GM18909 (cell line): ENCODE results near the gene MYO19.

ENCODE experiments used
- ATAC-seq: cut with Tn5 transposase; IDR thresholded peaks from one replicate; pipeline ENCODE4 v1.9.1; 2021; ENCODE audit warnings: mild to moderate bottlenecking; ENCODE audit not compliant: unreplicated experiment, poor library complexity

MYO19 gene, protein sequence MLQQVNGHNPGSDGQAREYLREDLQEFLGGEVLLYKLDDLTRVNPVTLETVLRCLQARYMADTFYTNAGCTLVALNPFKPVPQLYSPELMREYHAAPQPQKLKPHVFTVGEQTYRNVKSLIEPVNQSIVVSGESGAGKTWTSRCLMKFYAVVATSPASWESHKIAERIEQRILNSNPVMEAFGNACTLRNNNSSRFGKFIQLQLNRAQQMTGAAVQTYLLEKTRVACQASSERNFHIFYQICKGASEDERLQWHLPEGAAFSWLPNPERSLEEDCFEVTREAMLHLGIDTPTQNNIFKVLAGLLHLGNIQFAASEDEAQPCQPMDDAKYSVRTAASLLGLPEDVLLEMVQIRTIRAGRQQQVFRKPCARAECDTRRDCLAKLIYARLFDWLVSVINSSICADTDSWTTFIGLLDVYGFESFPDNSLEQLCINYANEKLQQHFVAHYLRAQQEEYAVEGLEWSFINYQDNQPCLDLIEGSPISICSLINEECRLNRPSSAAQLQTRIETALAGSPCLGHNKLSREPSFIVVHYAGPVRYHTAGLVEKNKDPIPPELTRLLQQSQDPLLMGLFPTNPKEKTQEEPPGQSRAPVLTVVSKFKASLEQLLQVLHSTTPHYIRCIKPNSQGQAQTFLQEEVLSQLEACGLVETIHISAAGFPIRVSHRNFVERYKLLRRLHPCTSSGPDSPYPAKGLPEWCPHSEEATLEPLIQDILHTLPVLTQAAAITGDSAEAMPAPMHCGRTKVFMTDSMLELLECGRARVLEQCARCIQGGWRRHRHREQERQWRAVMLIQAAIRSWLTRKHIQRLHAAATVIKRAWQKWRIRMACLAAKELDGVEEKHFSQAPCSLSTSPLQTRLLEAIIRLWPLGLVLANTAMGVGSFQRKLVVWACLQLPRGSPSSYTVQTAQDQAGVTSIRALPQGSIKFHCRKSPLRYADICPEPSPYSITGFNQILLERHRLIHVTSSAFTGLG

DNA sequence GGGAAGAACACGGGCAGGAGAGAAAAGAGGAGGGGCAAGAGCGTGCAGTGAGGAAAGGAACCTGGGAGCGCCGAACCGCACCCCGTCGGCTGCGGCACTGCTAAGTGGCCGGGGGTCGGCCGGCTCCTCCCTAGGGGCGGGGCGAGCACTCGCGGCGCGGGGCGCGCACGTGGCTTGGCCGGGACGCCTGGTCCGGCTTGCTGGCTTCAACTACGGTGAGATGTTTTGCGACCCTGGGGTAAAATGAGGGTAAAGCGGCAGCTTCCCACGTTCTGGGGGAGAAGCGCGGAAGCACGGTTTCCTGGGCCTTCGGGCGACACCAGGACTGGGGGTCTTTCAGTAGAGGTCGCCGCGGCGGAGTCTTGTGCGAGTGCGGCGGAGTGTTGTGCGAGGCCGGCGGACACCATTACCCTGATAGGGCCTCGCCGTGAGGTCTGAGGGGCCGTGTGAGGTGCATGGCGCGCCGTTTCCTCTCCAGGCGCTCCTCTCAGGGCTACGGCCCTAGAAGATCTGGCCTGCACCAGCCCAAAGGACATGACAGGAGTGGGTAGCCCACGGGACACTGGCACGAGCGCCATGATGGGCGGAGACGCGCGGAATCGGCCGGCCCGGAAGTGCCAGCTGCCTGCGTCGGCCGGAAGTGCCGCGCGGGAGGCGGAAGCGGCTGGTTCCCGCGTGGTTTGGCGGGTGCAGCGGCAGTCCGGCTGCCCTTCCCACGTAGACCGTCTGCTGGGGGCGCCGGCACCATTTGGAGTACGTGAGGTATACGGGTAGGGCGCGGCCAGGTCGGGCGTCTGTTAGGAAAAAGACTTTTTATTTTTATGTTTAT is at the start of gene MYO19, which contains the start of gene PIGW:
Gene MYO19, minus strand, starts transcription at position 29 of the 829 bp plus-strand sequence. CDS start 2,330 bp downstream, outside the sequence.
Gene PIGW, plus strand, starts transcription at position 148 of the 829 bp plus-strand sequence. CDS start 2,115 bp downstream, outside the sequence.
- ATAC-seq, result peak; percentile 73

DNA sequence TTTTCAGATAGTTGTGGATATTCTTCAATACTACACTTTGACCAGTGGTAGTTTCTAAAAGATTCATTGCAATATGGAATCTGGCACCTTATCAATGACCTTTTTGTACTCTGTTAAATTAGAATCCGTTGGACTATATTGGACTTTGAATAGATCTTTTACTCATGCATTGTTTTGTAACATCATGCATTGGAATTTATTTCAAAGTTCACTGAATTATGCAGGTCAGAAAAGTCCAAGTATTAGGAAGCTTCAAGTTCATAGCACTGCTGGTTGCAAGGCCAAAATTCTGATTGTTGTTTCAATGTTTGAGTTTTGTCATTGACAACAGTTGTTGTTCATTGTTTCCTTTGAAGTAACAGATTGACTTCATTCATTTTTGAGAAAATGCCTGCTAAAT is 49.1 kb upstream of the MYO19 start:
- no peak for ATAC-seq

DNA sequence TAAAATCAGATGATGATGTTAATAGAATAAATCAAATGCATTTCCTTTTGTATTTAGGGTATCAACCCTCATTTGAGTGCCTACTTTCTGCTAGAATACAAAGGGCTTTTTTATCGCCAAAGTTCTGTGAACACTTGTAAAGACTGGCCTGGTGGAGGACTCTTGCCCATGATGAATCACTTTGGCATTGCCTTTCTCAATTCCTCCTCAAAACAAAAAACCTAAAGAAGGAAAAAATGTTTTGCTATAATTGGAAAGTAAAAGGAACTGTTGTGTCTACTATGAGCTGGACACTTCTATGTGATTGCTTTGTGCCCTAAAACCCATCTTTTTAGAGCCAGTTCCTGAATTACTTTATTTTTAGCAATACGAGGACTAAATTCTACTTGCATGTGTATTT is 44.0 kb upstream of the MYO19 start:
- ATAC-seq, result no peak

DNA sequence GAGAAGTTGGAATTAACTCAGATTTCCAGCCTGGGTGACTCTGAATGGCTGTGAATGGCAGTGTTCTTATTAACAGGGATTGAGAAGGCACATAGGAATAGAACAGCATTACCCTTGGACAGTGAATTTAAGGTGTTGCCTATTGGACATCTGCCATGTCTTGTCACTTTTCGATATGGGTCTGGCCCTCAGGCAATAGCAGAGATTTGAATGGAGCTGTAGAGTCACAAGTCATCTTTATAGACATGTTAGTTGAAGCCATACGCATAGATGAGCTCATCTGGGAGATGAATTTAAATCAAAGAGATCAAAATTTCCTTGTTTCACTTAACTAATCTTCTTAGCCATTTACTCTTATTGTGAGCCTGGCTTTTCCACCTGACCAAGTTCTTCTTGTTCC is 42.1 kb upstream of the MYO19 start:
- ATAC-seq, result no peak

DNA sequence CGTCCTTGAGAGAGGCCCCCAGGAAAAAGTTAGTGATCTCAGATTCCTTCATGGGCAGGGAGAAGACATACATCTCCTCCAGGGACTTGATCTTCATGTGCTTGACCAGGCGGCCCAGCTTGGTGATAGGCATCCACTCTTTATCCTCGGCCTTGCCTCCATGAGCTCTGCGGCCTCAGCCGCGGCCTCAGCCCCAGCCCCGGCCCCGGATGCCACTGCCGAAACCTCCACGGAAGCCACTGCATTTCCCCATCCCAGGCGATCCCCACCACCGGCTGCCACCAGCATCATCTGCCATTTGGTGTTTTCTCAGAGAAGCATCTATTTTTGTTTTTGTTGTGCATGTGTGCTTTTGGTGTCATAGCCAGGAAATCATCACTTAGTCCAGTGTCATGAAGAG is 40.4 kb upstream of the MYO19 start:
- ATAC-seq, result no peak

DNA sequence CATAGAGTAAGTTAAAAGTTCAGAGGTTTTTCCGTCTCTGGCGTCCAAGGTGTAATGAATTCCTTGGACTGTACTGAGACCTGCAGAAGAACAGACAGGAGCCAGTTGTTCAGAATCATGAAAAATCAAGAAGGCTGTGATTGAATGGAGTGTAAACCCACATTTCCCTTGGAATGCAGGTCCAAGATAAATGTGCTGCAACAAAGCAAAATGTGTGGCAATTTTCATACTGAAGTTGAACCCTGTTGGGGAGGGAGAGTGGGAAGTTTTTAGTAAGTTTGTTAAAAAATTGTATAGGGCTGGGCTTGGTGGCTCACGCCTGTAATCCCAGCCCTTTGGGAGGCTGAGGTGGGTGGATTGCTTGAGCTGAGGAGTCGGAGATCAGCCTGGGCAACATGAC is 31.4 kb upstream of the MYO19 start:
- ATAC-seq, result no peak

DNA sequence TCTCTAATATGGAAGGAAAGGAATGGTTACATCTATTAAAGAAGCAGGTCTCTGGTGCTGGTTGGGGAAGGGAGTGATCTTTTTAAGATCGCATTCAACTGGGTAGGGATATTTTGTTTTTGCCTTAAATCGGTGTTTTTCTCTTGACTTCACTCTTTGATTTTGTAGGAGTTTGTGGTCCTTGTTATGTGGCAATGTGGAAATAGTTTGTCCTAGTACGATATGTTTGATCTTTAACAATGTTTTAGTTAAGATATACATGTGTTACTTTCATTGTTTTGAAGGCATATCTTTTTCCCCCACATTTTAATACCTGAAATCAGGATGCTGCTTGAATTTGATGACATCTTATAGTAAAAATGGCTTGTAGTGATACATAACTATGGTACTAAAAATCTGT is 18.8 kb upstream of the MYO19 start:
- ATAC-seq, result no peak

DNA sequence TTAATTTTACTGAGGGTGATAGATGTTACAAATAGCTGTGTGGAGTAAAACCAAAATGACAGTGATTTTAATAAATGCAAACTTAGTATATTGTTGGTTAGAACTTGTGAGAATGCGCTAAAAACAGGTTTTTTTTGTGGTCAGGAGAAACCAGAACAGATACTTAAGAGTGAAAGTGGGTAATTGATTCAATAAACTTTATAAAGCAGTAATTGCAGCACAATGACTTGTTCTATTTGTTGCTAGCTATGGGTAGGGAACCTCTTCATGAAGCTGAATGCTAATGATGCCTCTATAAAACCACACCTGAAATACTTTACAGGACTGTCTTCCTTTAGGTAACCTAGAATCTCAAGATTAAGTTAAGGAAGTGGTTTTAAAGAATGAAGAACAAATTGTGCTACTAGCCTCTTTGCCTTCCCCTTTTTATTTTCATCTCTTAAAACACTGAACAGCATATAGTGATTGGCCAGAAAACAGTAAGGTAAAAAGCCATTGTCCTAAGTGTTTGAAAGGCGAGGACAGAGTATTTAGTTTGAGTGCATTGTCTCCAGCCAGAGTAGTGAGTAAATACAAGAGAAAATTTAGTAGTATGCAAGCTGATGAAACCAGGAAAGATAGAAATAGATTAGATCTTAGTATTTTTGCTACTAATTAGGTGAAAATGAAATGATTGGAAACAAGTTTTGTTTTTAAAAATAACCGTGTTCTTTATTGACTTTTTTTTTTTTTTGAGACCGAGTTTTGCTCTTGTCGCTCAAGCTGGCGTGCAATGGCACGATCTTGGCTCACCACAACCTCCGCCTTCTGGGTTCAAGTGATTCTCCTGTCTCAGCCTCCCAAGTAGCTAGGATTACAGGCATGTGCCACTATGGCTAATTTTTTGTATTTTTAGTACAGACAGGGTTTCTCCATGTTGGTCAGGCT is 16.1 kb upstream of the MYO19 start:
- no peak for ATAC-seq

DNA sequence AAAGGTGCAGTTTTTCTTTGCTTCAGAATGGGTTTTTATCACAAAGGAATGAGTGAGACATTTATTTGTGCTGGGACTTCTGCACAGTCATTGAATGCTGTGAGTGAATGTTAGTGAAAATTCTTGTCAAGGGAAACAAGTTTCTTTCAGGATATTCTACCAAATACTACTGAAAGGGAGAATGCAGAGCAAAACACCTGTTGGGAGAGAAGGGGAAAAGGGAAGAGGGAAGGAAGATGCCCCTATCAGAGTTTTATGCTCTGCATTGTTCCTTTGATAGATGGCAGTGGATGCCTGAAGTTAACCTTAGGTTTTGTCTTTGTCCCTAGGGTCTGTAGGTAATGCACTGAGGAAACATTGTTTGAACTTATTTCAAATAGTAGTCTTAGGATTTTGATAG is 13.1 kb upstream of the MYO19 start:
- no peak for ATAC-seq

DNA sequence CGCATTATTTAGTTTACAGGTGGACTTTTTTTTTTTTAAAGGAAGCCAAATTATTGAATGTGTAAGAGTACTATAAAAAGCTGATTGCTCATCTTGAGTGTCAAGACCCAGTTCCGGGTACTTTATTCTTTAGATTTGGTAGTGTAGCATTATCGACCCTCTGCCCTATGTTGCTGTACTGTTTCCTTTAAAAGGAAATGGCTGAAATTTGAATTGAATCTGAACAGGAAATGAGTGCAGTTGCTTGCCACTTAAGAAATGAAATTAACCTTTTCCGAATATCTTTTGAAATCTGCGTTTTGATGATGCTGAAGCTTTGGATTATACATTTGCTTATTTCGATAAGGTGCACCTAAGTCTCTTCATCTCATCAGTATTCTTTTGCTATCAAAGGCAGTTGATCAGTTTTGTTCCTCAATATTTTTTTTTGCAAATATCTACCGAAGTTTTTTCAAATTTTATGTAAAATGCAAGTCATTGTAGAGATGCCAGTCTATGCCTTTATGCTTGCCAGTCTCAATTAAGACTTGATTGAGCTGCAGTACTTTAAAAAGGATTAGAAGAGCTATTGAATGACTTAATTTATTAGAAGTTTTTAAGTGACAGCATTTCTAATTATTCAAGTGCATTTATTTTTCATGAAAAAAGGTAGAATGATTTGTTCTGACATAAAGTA is 11.9 kb upstream of the MYO19 start:
- ATAC-seq, result no peak

DNA sequence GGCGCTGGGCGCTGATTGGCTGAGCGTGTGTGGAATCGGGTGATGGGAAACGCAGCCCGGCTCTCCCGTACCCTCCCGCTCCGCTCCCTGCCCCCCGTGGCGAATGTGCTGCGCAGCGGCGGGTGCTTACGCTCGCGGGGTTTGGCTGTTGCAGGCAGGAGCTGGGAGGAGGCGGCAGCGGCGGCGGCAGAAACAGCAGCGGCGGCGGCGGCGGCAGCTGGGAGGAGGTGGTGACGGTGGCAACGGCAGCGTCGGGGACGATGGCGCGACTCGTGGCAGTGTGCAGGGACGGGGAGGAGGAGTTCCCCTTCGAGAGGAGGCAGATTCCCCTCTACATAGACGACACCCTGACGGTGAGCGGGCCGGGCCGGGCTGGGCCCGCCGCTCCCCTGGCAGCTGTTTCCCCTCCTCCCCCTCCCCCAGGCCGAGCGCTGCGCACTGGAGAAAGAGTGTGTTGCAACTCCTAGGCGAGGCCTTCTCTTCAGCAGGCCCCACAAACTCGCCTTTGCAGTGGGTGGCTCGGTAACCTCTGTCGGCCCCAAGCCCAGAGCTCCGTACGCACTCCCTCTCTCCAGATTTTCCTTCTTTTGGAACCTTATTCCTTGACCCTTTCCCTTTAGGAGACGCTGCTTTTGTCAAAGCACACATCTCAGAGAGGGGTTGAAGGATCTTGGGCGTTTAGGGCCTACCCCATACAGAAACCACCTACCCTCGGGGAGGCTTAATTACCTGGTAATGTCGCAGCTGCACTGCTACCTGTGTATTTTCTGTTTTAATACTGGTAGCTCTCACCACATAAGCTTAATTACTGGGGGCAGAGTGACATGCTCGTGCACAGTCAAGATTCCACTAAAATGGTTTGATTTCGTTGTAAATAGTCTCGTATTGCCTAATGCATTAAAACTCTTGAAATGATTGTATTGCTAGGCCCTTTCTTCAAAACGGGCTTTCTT is 11.1 kb upstream of the MYO19 start:
- peak; percentile 72 for ATAC-seq

DNA sequence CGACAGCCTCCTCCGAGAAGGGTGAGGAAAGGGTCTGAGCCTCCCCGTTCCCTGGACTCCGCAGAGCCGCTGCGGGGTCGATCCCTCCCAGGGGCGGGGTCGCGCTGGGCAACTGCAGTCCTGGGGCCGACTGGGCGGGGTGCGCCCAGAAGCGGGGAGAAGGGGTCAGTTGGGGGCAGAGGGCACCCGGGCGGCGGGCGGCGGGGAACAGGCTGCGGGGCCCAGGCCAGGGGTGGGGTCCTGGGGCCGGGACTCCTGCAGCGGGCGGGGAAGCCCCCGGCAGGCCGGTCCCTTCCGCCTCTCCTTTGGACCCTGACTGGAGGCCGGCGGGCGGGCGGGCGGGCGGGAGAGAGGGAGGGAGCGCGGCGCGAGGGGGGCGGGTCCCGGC is 10.4 kb upstream of the MYO19 start:
- no peak for ATAC-seq

DNA sequence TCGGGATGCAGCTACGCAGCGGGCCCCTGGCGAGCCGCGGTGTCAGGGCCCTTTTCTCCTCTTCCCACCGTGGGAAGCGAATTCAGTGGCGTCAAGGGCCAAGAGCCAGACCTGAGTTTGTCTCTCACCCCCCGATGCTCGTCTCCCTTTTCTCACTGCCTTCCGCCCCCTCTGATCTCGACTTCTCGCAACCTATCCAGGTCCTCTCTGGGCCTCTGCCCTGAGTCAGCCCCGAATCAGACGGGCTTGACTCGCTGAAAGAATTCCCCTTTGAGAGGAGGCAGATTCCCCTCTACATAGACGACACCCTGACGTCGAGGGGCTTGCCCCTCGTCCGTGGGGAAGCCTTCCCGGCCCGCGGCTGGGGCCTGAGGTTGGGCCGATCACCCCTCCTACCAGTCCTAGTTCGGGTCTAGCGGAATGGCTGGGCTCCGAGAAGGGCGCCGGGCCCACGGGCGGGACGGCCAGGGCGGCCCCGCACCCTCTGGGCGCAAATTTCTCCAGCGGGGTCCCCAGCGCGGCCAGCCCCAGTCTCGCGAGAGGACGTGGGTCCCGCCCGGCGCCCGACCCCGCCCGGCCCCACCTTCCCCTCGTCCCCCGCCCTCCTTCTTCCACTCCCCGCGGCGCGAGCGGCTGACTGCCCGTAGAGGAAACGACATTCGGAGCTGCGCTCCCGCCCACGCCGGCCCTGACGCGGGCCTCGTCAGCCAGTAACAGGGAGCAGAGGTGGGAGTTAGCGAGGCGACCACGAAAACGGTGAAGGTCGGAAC is 9.8 kb upstream of the MYO19 start, which contains the start of gene GGNBP2:
Gene GGNBP2, plus strand, starts transcription at position 613 of the 770 bp plus-strand sequence. CDS start 806 bp downstream, outside the sequence.
- peak; percentile 61 for ATAC-seq

DNA sequence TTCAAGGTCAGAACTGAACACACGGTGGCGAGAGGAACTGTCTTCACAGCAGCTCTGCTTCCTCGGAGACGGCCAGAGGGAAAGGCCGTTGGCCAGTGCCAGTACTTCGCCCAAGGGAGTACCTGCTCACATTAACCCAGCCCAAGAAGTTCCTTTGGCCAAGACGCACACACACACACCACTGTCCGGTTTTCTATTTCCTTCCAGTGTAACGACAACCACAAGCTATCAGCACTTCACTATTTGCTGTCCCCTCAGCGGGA is 9.3 kb upstream of the MYO19 start:
- ATAC-seq, result peak; percentile 9

DNA sequence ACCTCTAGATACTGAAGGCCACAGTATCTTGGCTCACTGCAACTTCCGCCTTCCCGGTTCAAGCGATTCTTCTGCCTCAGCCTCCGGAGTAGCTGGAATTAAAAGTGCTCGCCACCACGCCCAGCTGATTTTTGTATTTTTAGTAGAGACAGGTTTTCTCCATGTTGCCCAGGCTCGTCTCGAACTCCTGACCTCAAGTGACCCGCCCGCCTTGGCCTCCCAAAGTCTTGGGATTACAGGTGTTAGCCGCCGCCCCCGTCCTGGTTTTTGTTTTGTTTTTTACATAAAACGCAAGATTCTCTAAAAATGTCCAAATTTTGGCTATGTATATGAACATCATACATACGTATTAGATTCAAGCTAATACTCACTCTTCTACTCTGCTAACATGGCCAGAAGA is 8.1 kb upstream of the MYO19 start:
- no peak for ATAC-seq

DNA sequence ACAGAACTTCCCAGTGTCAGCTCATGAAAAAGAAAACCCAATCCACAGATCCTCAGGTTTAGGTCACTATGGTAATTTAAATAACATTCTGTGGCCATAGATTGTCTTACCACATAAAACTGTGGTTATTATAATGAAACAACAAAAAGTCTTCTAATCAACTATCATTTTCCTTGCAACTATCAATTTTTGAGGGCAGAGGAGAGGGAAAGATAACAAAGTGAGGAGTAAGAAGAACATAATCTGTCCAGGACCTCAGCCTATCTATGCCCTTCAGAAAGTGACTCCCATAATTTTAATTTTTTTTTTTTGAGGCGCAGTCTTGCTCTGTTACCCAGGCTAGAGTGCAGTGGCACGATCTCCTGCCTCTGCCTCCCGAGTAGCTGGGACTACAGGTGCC is 6.0 kb upstream of the MYO19 start:
- no peak for ATAC-seq

DNA sequence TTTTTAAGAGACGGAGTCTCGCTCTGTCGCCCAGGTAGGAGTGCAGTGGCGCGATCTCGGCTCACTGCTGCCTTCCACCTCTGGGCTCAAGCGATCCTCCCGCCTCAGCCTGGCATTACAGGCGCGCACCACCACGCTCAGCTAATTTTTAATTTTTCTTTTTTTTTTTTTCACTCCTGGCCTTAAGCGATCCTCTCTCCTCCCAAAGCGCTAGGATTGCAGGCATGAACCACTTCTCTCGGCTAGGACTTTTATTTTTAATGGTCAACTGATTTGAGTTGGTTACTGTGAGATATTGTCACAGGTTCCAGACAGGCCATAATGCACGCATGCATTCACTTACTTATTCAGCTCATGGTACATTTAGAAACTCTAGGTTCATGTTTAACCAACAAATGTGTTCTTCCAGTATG is 1.0 kb upstream of the MYO19 start:
- ATAC-seq, result peak; percentile 2
